EH (cell line): ENCODE results near the gene PKN1.

Experiments used
- DNase-seq: peaks from one replicate; pipeline ENCODE4 v3.0.0-alpha.2; 2015; ENCODE audit warnings: low read depth

The PKN1 gene

GRCh38 chr19:14406645-14407401 lies 26.3 kb upstream of the PKN1 start:
- DNase-seq, result no peak

- no peak for DNase-seq
Observed at GRCh38 chr19:14407605-14408484, 25.3 kb upstream of the PKN1 start.

GRCh38 chr19:14408491-14409145 lies 24.5 kb upstream of the PKN1 start:
- peak; percentile 29 for DNase-seq

- DNase-seq, result no peak
Observed at GRCh38 chr19:14409146-14410023, 23.7 kb upstream of the PKN1 start.

GRCh38 chr19:14410091-14411051 lies 22.7 kb upstream of the PKN1 start:
- DNase-seq, result no peak

- no peak for DNase-seq
Observed at GRCh38 chr19:14411161-14411937, 21.8 kb upstream of the PKN1 start.

- no peak for DNase-seq
Observed at GRCh38 chr19:14411938-14412245, 21.2 kb upstream of the PKN1 start.

GRCh38 chr19:14412324-14412995 lies 20.6 kb upstream of the PKN1 start:
- DNase-seq, result no peak

- no peak for DNase-seq
Observed at GRCh38 chr19:14412996-14413692, 20.0 kb upstream of the PKN1 start.

- DNase-seq, result peak; percentile 70
Observed at GRCh38 chr19:14413693-14414181, 19.4 kb upstream of the PKN1 start.

- no peak for DNase-seq
Observed at GRCh38 chr19:14414926-14415690, 18.0 kb upstream of the PKN1 start.

- peak; percentile 34 for DNase-seq
Observed at GRCh38 chr19:14416817-14417231, 16.3 kb upstream of the PKN1 start.

- no peak for DNase-seq
Observed at GRCh38 chr19:14418856-14419105, 14.3 kb upstream of the PKN1 start.

GRCh38 chr19:14419106-14419813 lies 13.8 kb upstream of the PKN1 start, which contains the start of gene DDX39A:
Gene DDX39A (minus strand): TSS chr19:14419341. CDS start chr19:14413220, 6,121 bp downstream.
- peak; percentile 100 for DNase-seq

- peak; percentile 40 for DNase-seq
Observed at GRCh38 chr19:14425696-14426138, 7.4 kb upstream of the PKN1 start.

GRCh38 chr19:14427461-14427860 lies 5.6 kb upstream of the PKN1 start:
- no peak for DNase-seq

- no peak for DNase-seq
Observed at GRCh38 chr19:14428882-14429416, 4.2 kb upstream of the PKN1 start.
